Measurements from ENCODE around the gene EFCAB9. TPM values are rescaled to one million over a fixed set of nuclear protein-coding genes. Genes with fewer than 3 reads are reported as not detected.

Gene EFCAB9
- total RNA-seq, 1 experiment from 2014 or later: not detected

Other genes starting within 250 kb of the EFCAB9 start
- 53.7 and 67.2 TPM in 2 replicates for gene FBXW11, start 187.5 kb upstream of the EFCAB9 start, total RNA-seq (2014; rRNA removed; shearing (Covaris generic))
- gene STK10, start 5.9 kb upstream of the EFCAB9 start, total RNA-seq (2014; rRNA removed; shearing (Covaris generic)): 7.4 and 10.2 TPM in 2 replicates
- gene UBTD2, start 89.6 kb downstream of the EFCAB9 start, total RNA-seq (2014; rRNA removed; shearing (Covaris generic)): 29.2 and 34.7 TPM in 2 replicates